Iris pigment epithelial cell (primary cell): ENCODE measurements around the gene CIAPIN1.
A peak's percentile ranks its signal among the peaks of the same experiment; 100 is the strongest.

Experiments
- DNase-seq: peaks from one replicate; pipeline ENCODE4 v3.0.0-alpha.2; 2011; ENCODE audit warnings: low read depth

The CIAPIN1 gene

DNA sequence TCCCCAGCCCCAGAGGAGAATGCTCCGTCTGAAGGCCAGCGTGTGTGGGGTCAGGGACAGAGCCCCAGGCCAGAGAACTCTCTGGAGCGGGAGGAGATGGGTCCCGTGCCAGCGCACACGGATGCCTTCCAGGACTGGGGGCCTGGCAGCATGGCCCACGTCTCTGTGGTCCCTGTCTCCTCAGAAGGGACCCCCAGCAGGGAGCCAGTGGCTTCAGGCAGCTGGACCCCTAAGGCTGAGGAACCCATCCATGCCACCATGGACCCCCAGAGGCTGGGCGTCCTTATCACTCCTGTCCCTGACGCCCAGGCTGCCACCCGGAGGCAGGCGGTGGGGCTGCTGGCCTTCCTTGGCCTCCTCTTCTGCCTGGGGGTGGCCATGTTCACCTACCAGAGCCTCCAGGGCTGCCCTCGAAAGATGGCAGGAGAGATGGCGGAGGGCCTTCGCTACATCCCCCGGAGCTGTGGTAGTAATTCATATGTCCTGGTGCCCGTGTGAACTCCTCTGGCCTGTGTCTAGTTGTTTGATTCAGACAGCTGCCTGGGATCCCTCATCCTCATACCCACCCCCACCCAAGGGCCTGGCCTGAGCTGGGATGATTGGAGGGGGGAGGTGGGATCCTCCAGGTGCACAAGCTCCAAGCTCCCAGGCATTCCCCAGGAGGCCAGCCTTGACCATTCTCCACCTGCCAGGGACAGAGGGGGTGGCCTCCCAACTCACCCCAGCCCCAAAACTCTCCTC is 64.5 kb downstream of the CIAPIN1 start:
- DNase-seq = no peak

DNA sequence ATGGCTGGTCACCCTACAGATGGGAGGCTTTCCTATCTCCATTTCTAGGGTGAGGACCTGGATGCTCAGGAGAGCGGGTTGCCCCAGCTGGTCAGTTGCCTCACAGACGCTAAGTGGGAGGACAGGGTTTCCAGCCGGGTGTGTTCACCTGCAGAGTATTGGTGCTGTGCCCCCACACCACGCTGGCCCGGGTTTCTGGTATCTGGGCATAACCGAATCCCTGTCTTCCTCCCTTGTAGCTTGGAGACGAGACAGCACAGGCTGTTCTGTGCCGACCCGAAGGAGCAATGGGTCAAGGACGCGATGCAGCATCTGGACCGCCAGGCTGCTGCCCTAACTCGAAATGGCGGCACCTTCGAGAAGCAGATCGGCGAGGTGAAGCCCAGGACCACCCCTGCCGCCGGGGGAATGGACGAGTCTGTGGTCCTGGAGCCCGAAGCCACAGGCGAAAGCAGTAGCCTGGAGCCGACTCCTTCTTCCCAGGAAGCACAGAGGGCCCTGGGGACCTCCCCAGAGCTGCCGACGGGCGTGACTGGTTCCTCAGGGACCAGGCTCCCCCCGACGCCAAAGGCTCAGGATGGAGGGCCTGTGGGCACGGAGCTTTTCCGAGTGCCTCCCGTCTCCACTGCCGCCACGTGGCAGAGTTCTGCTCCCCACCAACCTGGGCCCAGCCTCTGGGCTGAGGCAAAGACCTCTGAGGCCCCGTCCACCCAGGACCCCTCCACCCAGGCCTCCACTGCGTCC is 65.2 kb downstream of the CIAPIN1 start:
- no peak for DNase-seq

DNA sequence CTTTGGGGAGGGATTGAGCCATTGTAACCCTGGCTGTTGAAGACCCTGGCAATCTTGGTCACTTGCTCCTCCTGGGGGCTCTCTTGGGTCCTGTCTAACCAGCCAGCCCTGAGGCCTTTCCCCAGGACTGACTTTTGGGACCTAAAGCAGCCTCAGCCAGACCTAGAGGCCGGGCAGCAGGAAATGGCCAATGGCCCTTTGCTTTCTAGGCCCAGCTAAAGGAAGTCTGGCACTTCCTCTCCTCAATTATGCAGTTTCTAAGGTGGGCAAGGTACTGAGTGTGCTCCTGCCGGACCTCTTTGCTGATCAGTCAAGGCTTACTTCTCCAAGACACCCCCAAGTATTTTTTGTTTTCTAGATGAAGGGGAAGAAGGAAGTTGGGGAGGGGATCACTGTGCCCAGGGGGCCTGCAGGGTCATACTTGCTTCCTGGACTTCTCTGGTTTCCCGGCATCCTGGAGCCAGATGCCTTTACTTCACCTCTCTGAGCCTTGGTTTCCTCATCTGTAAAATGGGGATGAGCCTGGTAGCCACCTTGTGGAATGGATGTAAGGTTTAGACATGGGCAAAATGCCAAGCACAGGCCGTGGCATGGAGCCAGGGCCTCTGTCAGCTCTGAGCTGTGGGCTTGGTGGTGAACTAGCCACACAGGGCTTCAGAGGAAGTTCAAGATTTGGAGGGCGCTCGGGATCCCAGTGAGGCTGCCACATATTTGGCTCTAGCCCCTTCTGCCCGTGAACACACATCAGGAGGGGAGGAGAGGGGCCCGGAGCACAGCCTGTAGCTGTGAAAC is 66.3 kb downstream of the CIAPIN1 start:
- peak; percentile 16 for DNase-seq

DNA sequence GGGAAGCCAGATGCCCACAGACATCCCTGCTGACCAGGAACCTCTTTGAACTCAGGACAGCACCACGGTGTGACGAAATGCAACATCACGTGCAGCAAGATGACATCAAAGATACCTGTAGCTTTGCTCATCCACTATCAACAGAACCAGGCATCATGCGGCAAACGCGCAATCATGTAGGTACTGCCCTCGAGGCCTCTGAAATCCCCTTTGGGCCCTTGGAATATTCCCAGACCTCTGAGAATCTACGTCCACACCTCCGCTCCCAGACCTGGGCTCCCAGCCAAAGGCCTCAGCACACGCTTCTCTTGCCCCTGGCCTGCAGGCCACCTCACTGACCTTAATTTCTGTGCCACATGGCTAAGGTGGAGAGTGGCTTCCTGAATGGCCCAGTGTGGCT is 67.6 kb downstream of the CIAPIN1 start:
- DNase-seq = peak; percentile 4
